Adrenal gland (tissue), 12 donors: ENCODE results near the gene AREG. TPM values are rescaled to one million over a fixed set of nuclear protein-coding genes. Genes with fewer than 3 reads are reported as not detected.

Source experiments
- DNase-seq, 7 donors: peaks; one replicate each; pipeline ENCODE4 v3.0.0-alpha.2; 2019 to 2020
- H3K27ac ChIP-seq, 5 donors: fragments of 200-600 bp; sonication (generic) in 4 of 5; 1 replicate in 3 of 5; 2 replicates in 2 of 5; pipeline versions ENCODE4 v1.5.1 to v1.8.0; 2016 to 2020; ENCODE audit warnings: mild to moderate bottlenecking in 1 of 5
- H3K27me3 ChIP-seq: fragments of 200-600 bp; 2 replicates; pipeline ENCODE4 v1.8.0; 2021
- H3K36me3 ChIP-seq, 2 donors: fragments of 200-600 bp; replicated peaks in 1 of 2; 1 replicate in 1 of 2; 2 replicates in 1 of 2; pipeline versions ENCODE4 v1.5.1 to v1.8.0; 2018 to 2022
- H3K4me1 ChIP-seq, 2 donors: fragments of 200-600 bp; replicated peaks in 1 of 2; 1 replicate in 1 of 2; 2 replicates in 1 of 2; pipeline versions ENCODE4 v1.5.1 to v1.8.0; 2018 to 2021
- H3K4me3 ChIP-seq, 4 donors: fragments of 200-600 bp; sonication (generic) in 3 of 4; one replicate each; pipeline ENCODE4 v1.5.1; 2016 to 2018
- H3K9me3 ChIP-seq, 3 donors: fragments of 200-600 bp; sonication (generic) in 1 of 3; replicated peaks in 1 of 3; 1 replicate in 2 of 3; 2 replicates in 1 of 3; pipeline versions ENCODE4 v1.5.1 to v1.8.0; 2016 to 2021
- POLR2A ChIP-seq, 2 donors: fragments of 450-650 bp; IDR thresholded peaks; one replicate each; pipeline ENCODE4 v1.6.1; 2017; ENCODE audit warnings: antibody characterized with exemption in 2 of 2, mild to moderate bottlenecking in 2 of 2, moderate library complexity in 1 of 2
- WGBS, 4 donors: extraction: QIAGEN DNeasy Blood & Tissue Kit in 2 of 4; methylation state at CpG; one replicate each; pipeline versions ENCODE4 v1.1.5 to v1.1.7; 2013 to 2017; 5-methylcytosine and 5-hydroxymethylcytosine counted together
- intact Hi-C, 2 donors: fragments of 100-400 bp; cut with DNase I; formaldehyde crosslinking; loops; one replicate each; pipeline versions ENCODE4 v1.14.1 to v1.15.0; 2022 to 2023
- polyA plus RNA-seq, 3 donors: library from polyadenylated mRNA; stranded (reverse); fragments of 200-250 nt in 2 of 3; fragments of 350-450 nt in 1 of 3; fragmentation: Illumina TruSeq in 1 of 3; extraction: RNeasy Lipid Tissue Mini Kit (QIAGEN cat#74804) in 1 of 3; gene quantifications; one replicate each; pipeline ENCODE4 v1.2.3, GENCODE V29; 2013 to 2014
- total RNA-seq, 9 donors: library from RNA; depleted of rRNA in 4 of 9; stranded (reverse); fragments of >200 nt in 4 of 9; fragments of 120-200 nt in 1 of 9; fragmentation: NEBNext Ultra II Directional in 1 of 9; extraction: Animal tissue kit (Norgen Biotek cat#: 25700) in 1 of 9; gene quantifications; one replicate each; pipeline versions ENCODE4 v1.1.0 to v1.2.4, GENCODE V29; 2013 to 2023
- TF ChIP-seq, protein P1 (sequence below), 6 experiments: fragments of 450-650 bp in 4 of 6; fragments of 200-600 bp in 2 of 6; sonication (generic) in 1 of 6; IDR thresholded peaks; 1 replicate in 5 of 6; 2 replicates in 1 of 6; pipeline versions ENCODE4 v1.5.1 to v1.8.0; 2016 to 2021; ENCODE audit warnings: antibody characterized with exemption in 6 of 6, mild to moderate bottlenecking in 2 of 6, moderate library complexity in 1 of 6
- donor health status: healthy with polysubstance abuse.
- donor health status: Bipolar disorder and iron deficiency.
- donor health status: DM: yes; HTN: yes; CAD: no.
- donor health status: DM: no; HTN: no; CAD: no.
- donor health status: DM: no; HTN: no; CAD: no.
- donor health status: DM: yes; HTN: yes; CAD: no.

AREG gene
- total and polyA plus RNA-seq, 12 donors: 0.32 to 4.8 (median 0.98) TPM; not detected in 3

- Histone ChIP-seq H3K36me3 (no peaks in the 10 kb centered on the region), H3K4me1 (no peaks in the 10 kb centered on the region), H3K9me3 (no peaks in the 10 kb centered on the region), H3K4me3 (no peak overlapping the region), H3K27me3 (no peaks in the 10 kb centered on the region), H3K27ac (no peak overlapping the region)
- intact Hi-C loops: no loop called here
- no peak for TF ChIP-seq POLR2A (IDR thresholded peaks at IDR 0.05)
- TF ChIP-seq, protein P1, sequence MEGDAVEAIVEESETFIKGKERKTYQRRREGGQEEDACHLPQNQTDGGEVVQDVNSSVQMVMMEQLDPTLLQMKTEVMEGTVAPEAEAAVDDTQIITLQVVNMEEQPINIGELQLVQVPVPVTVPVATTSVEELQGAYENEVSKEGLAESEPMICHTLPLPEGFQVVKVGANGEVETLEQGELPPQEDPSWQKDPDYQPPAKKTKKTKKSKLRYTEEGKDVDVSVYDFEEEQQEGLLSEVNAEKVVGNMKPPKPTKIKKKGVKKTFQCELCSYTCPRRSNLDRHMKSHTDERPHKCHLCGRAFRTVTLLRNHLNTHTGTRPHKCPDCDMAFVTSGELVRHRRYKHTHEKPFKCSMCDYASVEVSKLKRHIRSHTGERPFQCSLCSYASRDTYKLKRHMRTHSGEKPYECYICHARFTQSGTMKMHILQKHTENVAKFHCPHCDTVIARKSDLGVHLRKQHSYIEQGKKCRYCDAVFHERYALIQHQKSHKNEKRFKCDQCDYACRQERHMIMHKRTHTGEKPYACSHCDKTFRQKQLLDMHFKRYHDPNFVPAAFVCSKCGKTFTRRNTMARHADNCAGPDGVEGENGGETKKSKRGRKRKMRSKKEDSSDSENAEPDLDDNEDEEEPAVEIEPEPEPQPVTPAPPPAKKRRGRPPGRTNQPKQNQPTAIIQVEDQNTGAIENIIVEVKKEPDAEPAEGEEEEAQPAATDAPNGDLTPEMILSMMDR (IDR thresholded peaks at IDR 0.05): no peak
- 59 to 77% (median 63%) methylated on average over 2 of the region's 2 CpGs for WGBS, 4 donors
- DNase-seq: no peak
Observed at GRCh38 chr4:74480267-74480666, 35.3 kb downstream of the AREG start.

GRCh38 chr4:74481891-74482609 is 37.1 kb downstream of the AREG start:
- intact Hi-C loops: no loop called here
- no peaks in the 10 kb centered on the region for H3K4me1 ChIP-seq
- TF ChIP-seq, protein P1 (IDR thresholded peaks at IDR 0.05): no peak
- no peak for TF ChIP-seq POLR2A (IDR thresholded peaks at IDR 0.05)
- H3K4me3 ChIP-seq: no peak overlapping the region
- no peak overlapping the region for H3K27ac ChIP-seq
- H3K36me3 ChIP-seq: no peaks in the 10 kb centered on the region
- no peak for DNase-seq
- no peaks in the 10 kb centered on the region for H3K27me3 ChIP-seq
- H3K9me3 ChIP-seq: no peaks in the 10 kb centered on the region
- WGBS, 4 donors: 73 to 81% (median 77%) methylated on average over 3 of the region's 3 CpGs

- intact Hi-C loops: no loop called here
Observed at GRCh38 chr4:74483226-74483911, 38.4 kb downstream of the AREG start.

DNA sequence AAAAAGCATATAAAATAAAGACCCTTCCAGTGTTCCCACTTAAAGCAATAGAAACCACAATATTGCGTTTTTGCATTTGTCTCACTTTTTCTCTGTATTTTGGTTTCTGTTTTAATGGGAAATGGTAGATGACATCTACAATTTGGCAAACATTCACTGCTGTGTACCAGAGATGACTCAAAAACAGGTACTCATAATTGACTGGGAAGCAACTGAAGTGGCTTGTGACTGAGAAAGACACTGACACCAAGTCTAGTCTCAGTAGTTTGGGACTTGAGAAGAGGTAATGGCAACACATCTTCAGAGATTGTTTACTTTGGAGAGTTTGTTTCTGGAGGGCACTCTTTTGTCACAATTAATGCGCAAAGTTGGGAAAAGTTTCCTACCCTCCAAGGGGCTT is 42.0 kb downstream of the AREG start:
- no peaks in the 10 kb centered on the region for H3K9me3 ChIP-seq
- DNase-seq: no peak
- H3K27ac ChIP-seq: no peak overlapping the region
- H3K27me3 ChIP-seq: no peaks in the 10 kb centered on the region
- H3K4me3 ChIP-seq: no peak overlapping the region
- 74 to 93% (median 86%) methylated on average over 2 of the region's 2 CpGs for WGBS, 4 donors
- H3K4me1 ChIP-seq: no peaks in the 10 kb centered on the region
- intact Hi-C loops: no loop called here
- no peaks in the 10 kb centered on the region for H3K36me3 ChIP-seq
- TF ChIP-seq, protein P1 (IDR thresholded peaks at IDR 0.05): no peak
- no peak for TF ChIP-seq POLR2A (IDR thresholded peaks at IDR 0.05)

More at GRCh38 chr4:74483226-74483911, 38.4 kb downstream of the AREG start:
- no peaks in the 10 kb centered on the region for H3K27me3 ChIP-seq
- H3K4me3 ChIP-seq: no peak overlapping the region
- no peak for TF ChIP-seq POLR2A (IDR thresholded peaks at IDR 0.05)
- TF ChIP-seq, protein P1 (IDR thresholded peaks at IDR 0.05): no peak
- DNase-seq: no peak
- no peak overlapping the region for H3K27ac ChIP-seq
- WGBS, 4 donors: 63 to 69% (median 68%) methylated on average over 6 of the region's 6 CpGs
- no peaks in the 10 kb centered on the region for H3K36me3 ChIP-seq
- H3K9me3 ChIP-seq: no peaks in the 10 kb centered on the region
- no peaks in the 10 kb centered on the region for H3K4me1 ChIP-seq
